ENCODE results near the gene CNTD1. TPM values are rescaled to one million over a fixed set of nuclear protein-coding genes. Genes with fewer than 3 reads are reported as not detected.
A peak's percentile ranks its signal among the peaks of the same experiment; 100 is the strongest.

The CNTD1 gene
- total and polyA plus RNA-seq, 12 donors = 0.11 to 0.42 (median 0.29) TPM; not detected in 7

GRCh38 chr17:42841975-42842685 lies 43.5 kb downstream of the CNTD1 start:
- H3K9me3 ChIP-seq = no peaks in the 10 kb centered on the region
- no peak overlapping the region for H3K27ac ChIP-seq
- no peaks in the 10 kb centered on the region for H3K27me3 ChIP-seq
- TF ChIP-seq, protein P1, sequence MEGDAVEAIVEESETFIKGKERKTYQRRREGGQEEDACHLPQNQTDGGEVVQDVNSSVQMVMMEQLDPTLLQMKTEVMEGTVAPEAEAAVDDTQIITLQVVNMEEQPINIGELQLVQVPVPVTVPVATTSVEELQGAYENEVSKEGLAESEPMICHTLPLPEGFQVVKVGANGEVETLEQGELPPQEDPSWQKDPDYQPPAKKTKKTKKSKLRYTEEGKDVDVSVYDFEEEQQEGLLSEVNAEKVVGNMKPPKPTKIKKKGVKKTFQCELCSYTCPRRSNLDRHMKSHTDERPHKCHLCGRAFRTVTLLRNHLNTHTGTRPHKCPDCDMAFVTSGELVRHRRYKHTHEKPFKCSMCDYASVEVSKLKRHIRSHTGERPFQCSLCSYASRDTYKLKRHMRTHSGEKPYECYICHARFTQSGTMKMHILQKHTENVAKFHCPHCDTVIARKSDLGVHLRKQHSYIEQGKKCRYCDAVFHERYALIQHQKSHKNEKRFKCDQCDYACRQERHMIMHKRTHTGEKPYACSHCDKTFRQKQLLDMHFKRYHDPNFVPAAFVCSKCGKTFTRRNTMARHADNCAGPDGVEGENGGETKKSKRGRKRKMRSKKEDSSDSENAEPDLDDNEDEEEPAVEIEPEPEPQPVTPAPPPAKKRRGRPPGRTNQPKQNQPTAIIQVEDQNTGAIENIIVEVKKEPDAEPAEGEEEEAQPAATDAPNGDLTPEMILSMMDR (IDR thresholded peaks at IDR 0.05) = no peak
- ATAC-seq = no peak
- peaks cover 0 to 18% (median 0%) of the 10 kb centered on the region in 9 donors for H3K4me1 ChIP-seq
- H3K36me3 ChIP-seq = peaks cover 3 to 88% (median 46%) of the 10 kb centered on the region in 9 donors
- 74 to 79% methylated on average over 11 of the region's 11 CpGs for WGBS, 2 donors
- intact Hi-C loops (cut with DNase I) = loop anchor here in 7 of 10 donors (2.0 to 5.0 kb wide), 3 partner anchors 87 to 95 kb away; no protein-coding TSS in a partner anchor
- H3K4me3 ChIP-seq = no peak overlapping the region
- no peak for DNase-seq

- peaks cover 0 to 22% (median 0%) of the 10 kb centered on the region in 9 donors for H3K4me1 ChIP-seq
- peak; percentile 56 to 87 (median 78) for ATAC-seq
- H3K4me3 ChIP-seq = no peak overlapping the region
- H3K9me3 ChIP-seq = no peaks in the 10 kb centered on the region
- DNase-seq = peak in 1 of 2 donors; percentile 58
- intact Hi-C loops (cut with DNase I) = loop anchor here in 7 of 10 donors (1.0 to 5.0 kb wide), 5 partner anchors 85 to 94 kb away; no protein-coding TSS in a partner anchor
- 29 to 36% methylated on average over 6 of the region's 6 CpGs for WGBS, 2 donors
- H3K27ac ChIP-seq = peak overlapping the region in 1 of 10 donors; percentile 12
- TF ChIP-seq, protein P1 (IDR thresholded peaks at IDR 0.05) = peak in 8 of 9 donors; percentile 71 to 96 (median 92)
- H3K27me3 ChIP-seq = no peaks in the 10 kb centered on the region
- peaks cover 3 to 75% (median 35%) of the 10 kb centered on the region in 9 donors for H3K36me3 ChIP-seq
These were observed 44.8 kb downstream of the CNTD1 start for GRCh38 chr17:42843358-42843934.

DNA sequence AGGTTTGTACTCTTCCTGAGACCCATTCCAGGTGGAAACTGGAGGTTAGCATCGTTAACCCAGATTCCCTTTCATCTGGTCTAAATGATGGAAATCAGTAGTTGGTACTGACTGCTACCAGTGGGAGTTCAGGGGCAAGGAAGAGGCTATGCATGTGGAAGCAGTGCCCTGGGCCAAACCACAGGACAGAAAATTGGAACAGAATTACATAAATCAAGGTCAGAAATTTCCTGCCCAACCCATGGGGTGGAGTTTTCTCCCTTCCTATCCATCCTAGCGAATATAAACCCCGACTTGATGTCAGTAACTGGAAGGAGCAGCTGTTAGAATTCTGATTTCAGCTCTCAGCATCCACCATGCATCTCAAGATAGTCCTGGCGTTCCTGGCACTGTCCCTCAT lies 45.6 kb downstream of the CNTD1 start, which contains the start of gene AOC2:
Gene AOC2 (plus strand): TSS at position 310 of the 400 bp plus-strand sequence. CDS start 47 bp downstream, at position 357.
- Histone ChIP-seq H3K27me3 (no peaks in the 10 kb centered on the region), H3K9me3 (no peaks in the 10 kb centered on the region), H3K27ac (peak within 1 kb of the TSS in 1 of 10 donors; percentile 12), H3K4me1 (peaks cover 0 to 22% (median 0%) of the 10 kb centered on the region in 9 donors), H3K4me3 (no peak within 1 kb of the TSS), H3K36me3 (peaks cover 0 to 67% (median 27%) of the 10 kb centered on the region in 9 donors)
- no peak for DNase-seq
- intact Hi-C loops (cut with DNase I) = loop anchor here in 2 of 10 donors (2.0 to 5.0 kb wide), 2 partner anchors 85 to 93 kb away; no protein-coding TSS in a partner anchor
- WGBS, 2 donors = 65 to 67% methylated on average over 4 of the region's 4 CpGs
- TF ChIP-seq, protein P1 (IDR thresholded peaks at IDR 0.05) = no peak
- ATAC-seq = no peak
